T-cell (primary cell): ENCODE data around the gene EIF4G3. TPM values are rescaled to one million over a fixed set of nuclear protein-coding genes. Genes with fewer than 3 reads are reported as not detected.
"Not testable (repeated sequence)": the region's sequence is repeated elsewhere in the genome, so short reads cannot be mapped to it uniquely, and the experiment has no call there.

ENCODE experiments used
- ATAC-seq, 4 experiments: fragments of 200-7000 bp in 3 of 4; fragments of 150-1000 bp in 1 of 4; cut with Tn5 transposase; replicated peaks in 1 of 4; 1 replicate in 3 of 4; 2 replicates in 1 of 4; pipeline ENCODE4 v1.10.0; 2021; ENCODE audit warnings: moderate library complexity in 3 of 4, mild to moderate bottlenecking in 2 of 4, moderate number of reproducible peaks in 1 of 4
- CTCF ChIA-PET, 2 donors: fragments of 300-600 bp; sonication (Branson Sonifier 250); formaldehyde crosslinking; loops; one replicate each; lab custom pipeline; 2022; ENCODE audit warnings: antibody characterized with exemption in 2 of 2; lab: Charles Lee
- POLR2A ChIA-PET, 2 donors: fragments of 300-600 bp; sonication (Branson Sonifier 250); formaldehyde crosslinking; loops; one replicate each; lab custom pipeline; 2022; ENCODE audit warnings: antibody characterized with exemption in 2 of 2; lab: Charles Lee
- DNase-seq, 35 experiments: peaks; one replicate each; pipeline versions ENCODE4 v3.0.0 to v3.0.0-alpha.2; 2013 to 2023
- H3K27ac ChIP-seq: one replicate; pipeline ENCODE4 v1.5.1; 2013; ENCODE audit warnings: low read length
- H3K27me3 ChIP-seq, 2 experiments: replicated peaks in 1 of 2; 1 replicate in 1 of 2; 2 replicates in 1 of 2; pipeline versions ENCODE4 v1.6.1 to v1.7.0; 2013; ENCODE audit warnings: low read length in 1 of 2, mixed read lengths in 1 of 2; ENCODE audit not compliant: control insufficient read depth in 2 of 2, insufficient read depth in 2 of 2; ENCODE audit errors: extremely low read depth in 1 of 2
- H3K36me3 ChIP-seq, 2 donors: 1 replicate in 1 of 2; 2 replicates in 1 of 2; pipeline versions ENCODE4 v1.6.1 to v1.7.0; 2013; ENCODE audit warnings: low read length in 1 of 2; ENCODE audit not compliant: control insufficient read depth in 2 of 2, insufficient read depth in 1 of 2; ENCODE audit errors: extremely low read depth in 1 of 2
- H3K4me1 ChIP-seq, 2 experiments: 1 replicate in 1 of 2; 2 replicates in 1 of 2; pipeline versions ENCODE4 v1.6.1 to v1.7.0; 2013; ENCODE audit warnings: low read length in 2 of 2, mixed read lengths in 1 of 2; ENCODE audit not compliant: insufficient read depth in 2 of 2, control insufficient read depth in 1 of 2; ENCODE audit errors: extremely low read depth in 1 of 2
- H3K4me3 ChIP-seq, 2 donors: 1 replicate in 1 of 2; 2 replicates in 1 of 2; pipeline versions ENCODE4 v1.5.1 to v1.7.0; 2013; ENCODE audit warnings: mild to moderate bottlenecking in 2 of 2, low read length in 1 of 2, moderate library complexity in 1 of 2; ENCODE audit not compliant: control insufficient read depth in 1 of 2; ENCODE audit errors: extremely low read depth in 1 of 2
- H3K9me3 ChIP-seq: 2 replicates; pipeline ENCODE4 v1.7.0; 2013
- H3K27ac Mint-ChIP-seq, 2 donors: one replicate each; pipeline ENCODE4 v1.8.0; 2020 to 2021; ENCODE audit warnings: mild to moderate bottlenecking in 2 of 2, mixed read lengths in 2 of 2
- H3K27me3 Mint-ChIP-seq, 2 donors: one replicate each; pipeline ENCODE4 v1.8.0; 2021 to 2022; ENCODE audit warnings: mixed read lengths in 2 of 2
- H3K36me3 Mint-ChIP-seq: one replicate; pipeline ENCODE4 v1.8.0; 2021; ENCODE audit warnings: mixed read lengths
- H3K4me1 Mint-ChIP-seq, 3 donors: one replicate each; pipeline ENCODE4 v1.8.0; 2020 to 2022; ENCODE audit warnings: mixed read lengths in 3 of 3, mild to moderate bottlenecking in 1 of 3
- H3K4me3 Mint-ChIP-seq, 3 donors: one replicate each; pipeline ENCODE4 v1.8.0; 2020 to 2022; ENCODE audit warnings: mild to moderate bottlenecking in 3 of 3, mixed read lengths in 3 of 3, moderate library complexity in 3 of 3
- H3K9me3 Mint-ChIP-seq, 3 donors: one replicate each; pipeline ENCODE4 v1.8.0; 2020 to 2022; ENCODE audit warnings: mixed read lengths in 3 of 3
- WGBS: methylation state at CpG from one replicate; pipeline ENCODE4 v1.1.5; 2013; ENCODE audit warnings: missing lambda C conversion rate; ENCODE audit not compliant: insufficient coverage; 5-methylcytosine and 5-hydroxymethylcytosine counted together
- total RNA-seq, 35 experiments: library from RNA in 6 of 35; stranded (reverse) in 6 of 35; fragments of 120-200 nt in 1 of 35; gene quantifications; one replicate each; pipeline versions ENCODE4 v1.2.1 to v1.2.4 and lab custom pipeline; 2013 to 2026

The EIF4G3 gene
- total RNA-seq, 5 donors from 2014 or later (not counting 1 experiment from before 2014, with no cell fraction given): 16.8 to 34.1 (median 20.8) TPM

DNA sequence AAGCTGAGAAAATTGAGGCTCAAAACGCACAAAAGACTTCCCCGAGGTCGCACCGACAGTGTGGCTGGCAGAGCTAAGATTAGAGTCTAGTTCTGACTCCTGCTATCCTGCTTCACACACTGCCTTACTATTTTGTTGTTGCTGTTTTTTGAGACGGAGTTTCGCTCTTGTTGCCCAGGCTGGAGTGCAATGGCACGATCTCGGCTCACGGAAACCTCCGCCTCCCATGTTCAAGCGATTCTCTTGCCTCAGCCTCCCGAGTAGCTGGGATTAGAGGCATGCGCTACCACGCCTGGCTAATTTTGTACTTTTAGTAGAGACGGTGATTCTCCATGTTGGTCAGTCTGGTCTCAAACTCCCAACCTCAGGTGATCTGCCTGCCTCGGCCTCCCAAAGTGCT lies 1.6 kb upstream of the EIF4G3 start:
- Mint-ChIP-seq H3K4me3 (peak overlapping the region in 2 of 3 donors; percentile 9 to 47), H3K4me1 (peaks cover 20 to 22% (median 21%) of the 10 kb centered on the region in 3 donors)
- H3K27me3 Mint-ChIP-seq, H3K9me3 ChIP-seq, POLR2A ChIA-PET, ATAC-seq, H3K36me3 Mint-ChIP-seq, H3K36me3 ChIP-seq, H3K27ac ChIP-seq, H3K27me3 ChIP-seq, H3K4me3 ChIP-seq, H3K27ac Mint-ChIP-seq, H3K9me3 Mint-ChIP-seq, DNase-seq: not testable (repeated sequence)
- 92% methylated on average over 15 of the region's 16 CpGs for WGBS
- peaks cover 13 to 14% of the 10 kb centered on the region in 2 experiments for H3K4me1 ChIP-seq
- CTCF ChIA-PET: interaction anchor here (1.1 to 1.2 kb wide), 2 partner anchors 11 to 485 kb away, joined by 3 to 4 read pairs; no protein-coding TSS in a partner anchor

GRCh38 chr1:21175670-21176581 lies 771 bp downstream of the EIF4G3 start:
- peak in 34 of 35 experiments; percentile 12 to 70 (median 34) for DNase-seq
- under 1% methylated on average over 36 of the region's 69 CpGs for WGBS
- H3K27me3 ChIP-seq: peaks cover 0 to 5% of the 10 kb centered on the region in 2 experiments
- peak; percentile 19 to 24 (median 22) for ATAC-seq
- ChIA-PET POLR2A (interaction anchor here (0.6 to 0.8 kb wide), 3 partner anchors 91 to 1284 kb away, joined by 3 to 5 read pairs (median 4); no protein-coding TSS in a partner anchor), CTCF (no interaction called here)
- H3K27ac ChIP-seq: peak overlapping the region; percentile 81
- peak overlapping the region; percentile 23 to 82 for H3K27ac Mint-ChIP-seq
- H3K36me3 ChIP-seq: no peaks in the 10 kb centered on the region
- H3K9me3 ChIP-seq: no peaks in the 10 kb centered on the region
- peaks cover 13 to 14% of the 10 kb centered on the region in 2 experiments for H3K4me1 ChIP-seq
- peak overlapping the region; percentile 80 to 94 for H3K4me3 ChIP-seq
- peaks cover 3% of the 10 kb centered on the region for H3K36me3 Mint-ChIP-seq
- H3K4me3 Mint-ChIP-seq: peak overlapping the region; percentile 79 to 87 (median 83)
- no peaks in the 10 kb centered on the region for H3K9me3 Mint-ChIP-seq
- H3K27me3 Mint-ChIP-seq: no peaks in the 10 kb centered on the region
- peaks cover 22 to 29% (median 24%) of the 10 kb centered on the region in 3 donors for H3K4me1 Mint-ChIP-seq

- H3K4me1 Mint-ChIP-seq: peaks cover 22 to 29% (median 24%) of the 10 kb centered on the region in 3 donors
- H3K4me3 ChIP-seq: peak overlapping the region; percentile 67 to 80
- H3K27ac Mint-ChIP-seq: peak overlapping the region; percentile 23 to 82
- DNase-seq (peak in 19 of 35 experiments; percentile 7 to 72 (median 21)), ATAC-seq (no peak)
- peak overlapping the region; percentile 79 to 87 (median 83) for H3K4me3 Mint-ChIP-seq
- POLR2A ChIA-PET: interaction anchor here (0.6 to 0.8 kb wide), 3 partner anchors 91 to 1285 kb away, joined by 3 to 5 read pairs (median 4); no protein-coding TSS in a partner anchor
- no peaks in the 10 kb centered on the region for H3K27me3 Mint-ChIP-seq
- peaks cover 4% of the 10 kb centered on the region for H3K36me3 Mint-ChIP-seq
- peak overlapping the region; percentile 81 for H3K27ac ChIP-seq
- H3K36me3 ChIP-seq: peaks cover 1 to 2% of the 10 kb centered on the region in 2 donors
- H3K27me3 ChIP-seq: peaks cover 0 to 5% of the 10 kb centered on the region in 2 experiments
- CTCF ChIA-PET: interaction anchor here in 1 of 2 donors (1.0 kb wide), 1 partner anchor 12 kb away, joined by 3 read pairs; no protein-coding TSS in a partner anchor
- peaks cover 13 to 14% of the 10 kb centered on the region in 2 experiments for H3K4me1 ChIP-seq
- WGBS: no CpG with 5 or more reads among the region's 6 CpGs
- no peaks in the 10 kb centered on the region for H3K9me3 Mint-ChIP-seq
- H3K9me3 ChIP-seq: no peaks in the 10 kb centered on the region
Measured at GRCh38 chr1:21175324-21175669, 1.4 kb downstream of the EIF4G3 start.

GRCh38 chr1:21174654-21175323 lies 1.9 kb downstream of the EIF4G3 start:
- Histone ChIP-seq H3K27me3 (peaks cover 0 to 5% of the 10 kb centered on the region in 2 experiments), H3K4me1 (peaks cover 13 to 14% of the 10 kb centered on the region in 2 experiments), H3K27ac (peak overlapping the region; percentile 81), H3K4me3 (peak overlapping the region in 1 of 2 donors; percentile 67), H3K36me3 (peaks cover 3 to 4% of the 10 kb centered on the region in 2 donors), H3K9me3 (no peaks in the 10 kb centered on the region)
- Mint-ChIP-seq H3K9me3 (no peaks in the 10 kb centered on the region), H3K27ac (peak overlapping the region; percentile 23 to 82), H3K4me1 (peaks cover 22 to 29% (median 24%) of the 10 kb centered on the region in 3 donors), H3K27me3 (no peaks in the 10 kb centered on the region), H3K36me3 (peaks cover 6% of the 10 kb centered on the region), H3K4me3 (peak overlapping the region; percentile 79 to 87 (median 83))
- DNase-seq: no peak
- ATAC-seq: no peak
- 83% methylated on average over 4 of the region's 12 CpGs for WGBS
- CTCF ChIA-PET: interaction anchor here in 1 of 2 donors (1.0 kb wide), 1 partner anchor 12 kb away, joined by 3 read pairs; no protein-coding TSS in a partner anchor
- POLR2A ChIA-PET: interaction anchor here (0.6 to 0.8 kb wide), 3 partner anchors 90 to 1285 kb away, joined by 3 to 5 read pairs (median 4); no protein-coding TSS in a partner anchor

DNA sequence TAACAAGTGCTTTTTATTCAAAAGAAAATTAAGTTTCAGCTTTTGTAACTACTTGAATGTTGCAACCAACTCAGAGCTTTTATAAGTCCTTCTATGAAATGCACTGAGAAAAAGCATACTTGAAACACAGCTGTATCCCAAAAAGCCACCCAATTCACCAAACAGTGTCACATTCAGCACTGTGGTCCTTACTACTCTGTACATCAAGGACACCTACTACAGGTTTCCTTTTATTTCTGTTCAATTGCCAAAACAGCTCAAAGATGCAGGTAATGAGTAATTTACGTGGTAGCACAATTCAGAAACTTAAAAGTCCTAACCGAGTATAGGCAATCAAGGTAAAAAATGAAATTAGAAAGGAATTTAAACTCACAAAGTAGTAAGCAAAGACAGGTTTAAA lies 2.5 kb downstream of the EIF4G3 start:
- Histone ChIP-seq H3K9me3 (no peaks in the 10 kb centered on the region), H3K27me3 (peaks cover 0 to 5% of the 10 kb centered on the region in 2 experiments), H3K4me1 (peaks cover 13 to 14% of the 10 kb centered on the region in 2 experiments), H3K4me3 (no peak overlapping the region), H3K36me3 (peaks cover 3 to 4% of the 10 kb centered on the region in 2 donors), H3K27ac (no peak overlapping the region)
- Mint-ChIP-seq H3K4me3 (peak overlapping the region; percentile 2 to 87 (median 83)), H3K4me1 (peaks cover 22 to 29% (median 24%) of the 10 kb centered on the region in 3 donors), H3K27ac (peak overlapping the region; percentile 23 to 82), H3K9me3 (no peaks in the 10 kb centered on the region), H3K27me3 (no peaks in the 10 kb centered on the region), H3K36me3 (peaks cover 6% of the 10 kb centered on the region)
- CTCF ChIA-PET: interaction anchor here in 1 of 2 donors (0.6 to 1.0 kb wide), 3 partner anchors 8 to 477 kb away, joined by 3 read pairs; no protein-coding TSS in a partner anchor
- no peak for ATAC-seq
- 100% methylated on average over 1 of the region's 2 CpGs for WGBS
- POLR2A ChIA-PET: no interaction called here
- no peak for DNase-seq
